ENCODE measurements around the gene SPTBN1. TPM values are rescaled to one million over a fixed set of nuclear protein-coding genes. Genes with fewer than 3 reads are reported as not detected.
A peak's percentile ranks its signal among the peaks of the same experiment; 100 is the strongest.

SPTBN1 gene
- total RNA-seq, 2 experiments from 2014 or later = 132 to 183 TPM

- Histone ChIP-seq H3K36me3 (ENCODE audit: insufficient read depth, low read length) (no peaks in the 10 kb centered on the region), H4K20me1 (ENCODE audit: insufficient read depth, low read length) (no peaks in the 10 kb centered on the region), H3K4me3 (ENCODE audit: low read depth, low read length, poor library complexity, severe bottlenecking) (no peak overlapping the region), H3K79me2 (ENCODE audit: insufficient read depth, low read depth, low read length) (no peaks in the 10 kb centered on the region), H3K9me3 (ENCODE audit: low read length) (no peaks in the 10 kb centered on the region), H3K9me2 (ENCODE audit: insufficient read depth, low read length) (no peaks in the 10 kb centered on the region), H2AFZ (ENCODE audit: low read length) (no peak overlapping the region), H3K4me2 (ENCODE audit: low read length) (no peak overlapping the region), H3K27ac (ENCODE audit: low read depth, low read length, poor library complexity, severe bottlenecking) (no peak overlapping the region), H3K4me1 (ENCODE audit: insufficient read depth, low read length, poor library complexity, severe bottlenecking) (peaks cover 15% of the 10 kb centered on the region)
- TF ChIP-seq EZH2phosphoT487 (IDR thresholded peaks at IDR 0.05; ENCODE audit: borderline replicate concordance, low read depth, low read length) (no peak), CTCF (conservative IDR thresholded peaks at IDR 0.05; ENCODE audit: low read length) (peak; percentile 93)
- POLR2A ChIA-PET = interaction anchor here (0.9 to 2.7 kb wide), 3 partner anchors 28 to 182 kb away, joined by 3 to 9 read pairs (median 5); no protein-coding TSS in a partner anchor
- DNase-seq (ENCODE audit: low spot score) = peak; percentile 89
- CTCF ChIA-PET (ENCODE audit: unreplicated experiment) = interaction anchor here (1.4 kb wide), 1 partner anchor 182 kb away, joined by 8 read pairs; no protein-coding TSS in a partner anchor
- intact Hi-C loops (cut with micrococcal nuclease; ENCODE audit: unreplicated experiment) = loop anchor here (1.0 to 10.0 kb wide), 6 partner anchors 36 to 652 kb away; no protein-coding TSS in a partner anchor
- no TSS peak for BruUV-seq (replicated peaks)
Observed at GRCh38 chr2:54522624-54523281, 66.6 kb downstream of the SPTBN1 start.

- H3K27ac ChIP-seq (ENCODE audit: low read depth, low read length, poor library complexity, severe bottlenecking) = no peak overlapping the region
- H2AFZ ChIP-seq (ENCODE audit: low read length) = no peak overlapping the region
- no peaks in the 10 kb centered on the region for H3K79me2 ChIP-seq (ENCODE audit: insufficient read depth, low read depth, low read length)
- intact Hi-C loops (cut with micrococcal nuclease; ENCODE audit: unreplicated experiment) = loop anchor here (2.0 to 10.0 kb wide), 4 partner anchors 35 to 651 kb away; no protein-coding TSS in a partner anchor
- POLR2A ChIA-PET = interaction anchor here (1.1 to 2.7 kb wide), 3 partner anchors 14 to 181 kb away, joined by 5 to 9 read pairs (median 7); no protein-coding TSS in a partner anchor
- TF ChIP-seq CTCF (conservative IDR thresholded peaks at IDR 0.05; ENCODE audit: low read length) = no peak
- TF ChIP-seq EZH2phosphoT487 (IDR thresholded peaks at IDR 0.05; ENCODE audit: borderline replicate concordance, low read depth, low read length) = no peak
- no peak overlapping the region for H3K4me2 ChIP-seq (ENCODE audit: low read length)
- H3K4me3 ChIP-seq (ENCODE audit: low read depth, low read length, poor library complexity, severe bottlenecking) = no peak overlapping the region
- H4K20me1 ChIP-seq (ENCODE audit: insufficient read depth, low read length) = no peaks in the 10 kb centered on the region
- no peaks in the 10 kb centered on the region for H3K9me2 ChIP-seq (ENCODE audit: insufficient read depth, low read length)
- BruUV-seq (replicated peaks) = no TSS peak
- H3K9me3 ChIP-seq (ENCODE audit: low read length) = no peaks in the 10 kb centered on the region
- no peaks in the 10 kb centered on the region for H3K36me3 ChIP-seq (ENCODE audit: insufficient read depth, low read length)
- H3K4me1 ChIP-seq (ENCODE audit: insufficient read depth, low read length, poor library complexity, severe bottlenecking) = peaks cover 15% of the 10 kb centered on the region
- CTCF ChIA-PET (ENCODE audit: unreplicated experiment) = interaction anchor here (0.6 to 1.4 kb wide), 3 partner anchors 69 to 181 kb away, joined by 3 to 8 read pairs (median 3); no protein-coding TSS in a partner anchor
- DNase-seq (ENCODE audit: low spot score) = no peak
Observed at GRCh38 chr2:54523324-54523959, 67.3 kb downstream of the SPTBN1 start.

All from OCI-LY7 (cell line).